ENCODE results near the gene KRTAP16-1. TPM values are rescaled to one million over a fixed set of nuclear protein-coding genes. Genes with fewer than 3 reads are reported as not detected.

KRTAP16-1 gene, protein sequence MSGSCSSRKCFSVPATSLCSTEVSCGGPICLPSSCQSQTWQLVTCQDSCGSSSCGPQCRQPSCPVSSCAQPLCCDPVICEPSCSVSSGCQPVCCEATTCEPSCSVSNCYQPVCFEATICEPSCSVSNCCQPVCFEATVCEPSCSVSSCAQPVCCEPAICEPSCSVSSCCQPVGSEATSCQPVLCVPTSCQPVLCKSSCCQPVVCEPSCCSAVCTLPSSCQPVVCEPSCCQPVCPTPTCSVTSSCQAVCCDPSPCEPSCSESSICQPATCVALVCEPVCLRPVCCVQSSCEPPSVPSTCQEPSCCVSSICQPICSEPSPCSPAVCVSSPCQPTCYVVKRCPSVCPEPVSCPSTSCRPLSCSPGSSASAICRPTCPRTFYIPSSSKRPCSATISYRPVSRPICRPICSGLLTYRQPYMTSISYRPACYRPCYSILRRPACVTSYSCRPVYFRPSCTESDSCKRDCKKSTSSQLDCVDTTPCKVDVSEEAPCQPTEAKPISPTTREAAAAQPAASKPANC
- total RNA-seq (ENCODE audit: low replicate concordance): not detected in 2 replicates

DNA sequence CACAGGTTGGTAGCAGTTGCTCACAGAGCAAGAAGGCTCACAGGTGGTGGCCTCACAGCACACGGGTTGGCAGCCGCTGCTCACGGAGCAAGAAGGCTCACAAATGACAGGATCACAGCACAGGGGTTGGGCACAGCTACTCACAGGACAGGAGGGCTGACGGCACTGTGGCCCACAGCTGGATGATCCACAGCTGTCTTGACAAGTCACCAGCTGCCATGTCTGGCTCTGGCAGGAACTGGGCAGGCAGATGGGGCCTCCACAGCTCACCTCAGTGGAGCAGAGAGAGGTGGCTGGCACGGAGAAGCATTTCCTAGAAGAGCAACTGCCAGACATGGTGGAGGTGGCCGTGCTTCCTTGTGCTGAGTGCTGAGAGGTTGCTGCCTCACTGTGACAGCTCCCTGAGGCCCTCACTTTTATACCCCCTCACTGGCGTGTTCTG is at the start of gene KRTAP16-1:
TSS of gene KRTAP16-1 (minus strand) at position 392 of the 442 bp plus-strand sequence. CDS start at position 336, 56 bp downstream.

DNA sequence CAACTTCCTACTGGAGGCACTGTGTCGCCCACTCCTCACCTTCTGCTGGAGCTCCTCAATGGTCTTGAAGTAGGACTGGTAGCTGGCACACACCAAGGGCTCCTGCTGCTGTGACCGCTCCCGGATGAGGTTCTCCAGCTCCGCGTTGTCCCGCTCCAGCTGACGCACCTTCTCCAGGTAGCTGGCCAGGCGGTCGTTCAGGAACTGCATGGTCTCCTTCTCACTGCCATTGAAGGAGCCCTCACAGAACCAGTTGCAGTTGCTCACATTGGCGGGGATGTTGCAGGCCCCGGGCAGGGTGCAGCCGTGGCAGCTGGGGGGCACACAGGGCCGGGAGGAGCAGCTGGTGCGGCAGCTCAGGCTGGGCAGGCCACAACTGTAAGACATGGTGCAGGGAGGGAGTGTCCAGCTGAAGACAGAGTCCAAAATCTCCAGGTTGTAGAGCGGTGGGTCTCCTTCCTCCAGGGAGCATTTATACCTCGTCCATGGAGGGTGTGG is 41.3 kb upstream of the KRTAP16-1 start, which contains the start of gene KRT33A:
TSS of gene KRT33A (minus strand) at position 448 of the 498 bp plus-strand sequence. CDS start at position 387, 61 bp downstream.

DNA sequence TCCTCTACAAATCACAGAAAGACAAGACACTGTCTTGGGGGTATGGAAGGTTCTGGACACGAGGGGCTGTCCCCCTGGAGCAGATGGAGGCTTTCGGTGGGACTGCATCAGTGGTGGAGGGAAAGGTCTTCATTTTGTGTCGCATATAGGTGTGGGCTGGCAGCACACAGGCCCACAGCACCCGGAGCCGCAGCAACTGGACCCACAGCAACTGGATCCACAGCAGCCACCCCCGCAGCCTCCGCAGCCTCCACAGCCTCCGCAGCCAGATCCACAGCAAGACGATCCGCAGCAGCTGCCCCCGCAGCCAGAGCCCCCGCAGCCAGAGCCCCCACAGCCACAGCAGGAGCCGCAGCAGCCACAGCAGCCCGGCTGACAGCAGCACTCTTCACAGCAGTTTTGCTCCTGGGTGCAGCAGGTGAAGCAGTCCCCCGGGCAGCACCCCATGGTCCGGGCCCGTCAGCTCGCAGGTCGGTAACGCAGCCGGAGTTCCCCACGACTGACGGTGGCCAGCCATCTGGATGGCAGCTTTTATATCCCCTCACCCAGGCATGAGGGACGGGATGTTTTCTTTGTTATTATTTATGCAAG is 6.2 kb upstream of the KRTAP16-1 start, which contains the start of gene KRTAP17-1:
TSS of gene KRTAP17-1 (minus strand) at position 507 of the 591 bp plus-strand sequence. CDS start at position 447, 60 bp downstream.

DNA sequence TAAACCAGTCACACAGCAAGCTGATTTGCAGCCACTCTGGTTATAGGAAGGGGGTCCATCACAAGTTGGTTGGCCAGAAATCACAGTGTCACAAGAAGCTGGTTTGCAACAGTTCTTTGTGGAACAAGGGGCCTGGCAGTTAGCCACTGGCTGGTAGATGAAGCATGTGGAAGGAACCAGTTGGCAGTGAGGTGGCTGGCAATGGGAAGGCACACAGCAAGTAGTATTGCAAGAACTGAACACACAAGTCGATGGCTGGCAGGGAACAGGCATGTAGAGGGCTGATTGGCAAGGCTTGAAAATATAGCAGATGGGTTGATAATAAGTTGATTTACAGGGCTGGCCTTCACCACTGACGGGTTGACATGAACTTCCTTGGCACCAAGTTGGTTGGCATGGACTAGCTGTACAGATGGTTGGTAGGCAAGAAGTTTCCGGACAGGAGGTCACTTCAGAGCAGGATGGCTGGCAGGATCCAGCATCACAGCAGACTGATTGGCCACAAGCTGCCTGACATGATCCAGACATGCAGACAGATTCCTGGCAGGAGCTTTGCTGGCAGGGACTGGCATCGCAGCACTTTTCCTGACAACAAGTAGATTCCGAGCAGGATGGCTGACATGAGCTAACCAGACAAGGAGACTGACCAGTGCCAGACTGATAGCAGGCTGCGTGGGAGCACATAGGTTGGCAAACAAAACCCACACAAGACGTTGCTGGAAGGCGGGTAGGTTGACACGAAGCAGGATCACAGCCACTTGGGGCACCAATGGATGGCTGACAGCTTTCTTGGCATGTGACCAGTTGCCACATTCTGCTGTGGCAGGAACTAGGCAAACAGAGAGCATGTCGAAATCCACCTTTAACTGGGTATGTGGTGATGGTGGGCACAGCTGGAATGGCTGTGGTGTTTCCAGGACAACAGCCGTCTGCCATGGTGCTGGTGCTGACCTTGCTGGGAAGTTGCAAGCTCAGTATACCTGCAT is 6.9 kb downstream of the KRTAP16-1 start, which contains the start of gene KRTAP29-1:
TSS of gene KRTAP29-1 (minus strand) at position 936 of the 986 bp plus-strand sequence. CDS start at position 936, 0 bp downstream.

DNA sequence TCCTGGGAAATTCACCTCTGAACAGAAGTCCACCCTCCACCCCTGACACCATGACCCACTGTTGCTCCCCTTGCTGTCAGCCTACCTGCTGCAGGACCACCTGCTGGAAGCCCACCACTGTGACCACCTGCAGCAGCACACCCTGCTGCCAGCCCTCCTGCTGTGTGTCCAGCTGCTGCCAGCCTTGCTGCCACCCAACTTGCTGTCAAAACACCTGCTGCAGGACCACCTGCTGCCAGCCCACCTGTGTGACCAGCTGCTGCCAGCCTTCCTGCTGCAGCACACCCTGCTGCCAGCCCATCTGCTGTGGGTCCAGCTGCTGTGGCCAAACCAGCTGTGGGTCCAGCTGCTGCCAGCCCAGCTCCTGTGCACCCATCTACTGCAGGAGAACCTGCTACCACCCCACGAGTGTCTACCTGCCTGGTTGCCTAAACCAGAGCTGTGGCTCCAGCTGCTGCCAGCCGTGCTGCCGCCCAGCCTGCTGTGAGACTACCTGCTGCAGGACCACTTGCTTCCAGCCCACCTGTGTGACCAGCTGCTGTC is 33.4 kb downstream of the KRTAP16-1 start, which contains the start of gene KRTAP9-7:
TSS of gene KRTAP9-7 (plus strand) at position 51 of the 543 bp plus-strand sequence. CDS start at position 51, 0 bp downstream.

DNA sequence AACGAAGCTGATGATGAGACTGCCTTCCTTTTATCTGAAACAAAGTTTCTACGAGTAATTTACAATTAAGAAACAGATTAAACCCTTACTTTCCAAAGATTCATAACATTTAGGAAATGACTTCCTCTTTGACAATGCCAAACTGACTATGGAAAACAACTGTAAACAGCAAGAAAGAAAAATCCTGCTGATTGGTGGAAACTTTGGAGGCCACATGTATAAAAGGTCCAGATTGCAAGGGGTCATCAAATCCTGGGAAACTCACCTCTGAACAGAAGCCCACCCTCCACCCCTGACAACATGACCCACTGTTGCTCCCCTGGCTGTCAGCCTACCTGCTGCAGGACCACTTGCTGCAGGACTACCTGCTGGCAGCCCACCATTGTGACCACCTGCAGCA is 44.0 kb downstream of the KRTAP16-1 start, which contains the start of gene KRTAP9-6:
TSS of gene KRTAP9-6 (plus strand) at position 301 of the 400 bp plus-strand sequence. CDS start at position 301, 0 bp downstream.

Other genes with a start within 250 kb of the KRTAP16-1 start
- gene KRTAP2-3, start 249.2 kb downstream of the KRTAP16-1 start, total RNA-seq (ENCODE audit: low replicate concordance): not detected in 2 replicates
- gene KRTAP2-4, start 243.4 kb downstream of the KRTAP16-1 start, total RNA-seq (ENCODE audit: low replicate concordance): not detected in 2 replicates
- not detected in 2 replicates for gene KRTAP4-7, start 225.2 kb downstream of the KRTAP16-1 start, total RNA-seq (ENCODE audit: low replicate concordance)
- not detected in 2 replicates for gene KRTAP4-8, start 211.2 kb downstream of the KRTAP16-1 start, total RNA-seq (ENCODE audit: low replicate concordance)
- gene KRTAP4-16, start 207.1 kb downstream of the KRTAP16-1 start, total RNA-seq (ENCODE audit: low replicate concordance): not detected in 2 replicates
- not detected in 2 replicates for gene KRTAP4-9, start 203.9 kb downstream of the KRTAP16-1 start, total RNA-seq (ENCODE audit: low replicate concordance)
- not detected in 2 replicates for gene KRTAP4-11, start 190.9 kb downstream of the KRTAP16-1 start, total RNA-seq (ENCODE audit: low replicate concordance)
- gene KRTAP4-12, start 185.1 kb downstream of the KRTAP16-1 start, total RNA-seq (ENCODE audit: low replicate concordance): not detected in 2 replicates
- not detected in 2 replicates for gene KRTAP4-6, start 168.8 kb downstream of the KRTAP16-1 start, total RNA-seq (ENCODE audit: low replicate concordance)
- not detected in 2 replicates for gene KRTAP4-5, start 159.5 kb downstream of the KRTAP16-1 start, total RNA-seq (ENCODE audit: low replicate concordance)
- gene KRTAP4-4, start 148.6 kb downstream of the KRTAP16-1 start, total RNA-seq (ENCODE audit: low replicate concordance): not detected in 2 replicates
- not detected in 2 replicates for gene KRTAP4-3, start 141.1 kb downstream of the KRTAP16-1 start, total RNA-seq (ENCODE audit: low replicate concordance)
- gene KRTAP4-2, start 131.1 kb downstream of the KRTAP16-1 start, total RNA-seq (ENCODE audit: low replicate concordance): not detected in 2 replicates
- not detected in 2 replicates for gene KRTAP4-1, start 124.4 kb downstream of the KRTAP16-1 start, total RNA-seq (ENCODE audit: low replicate concordance)
- gene KRTAP9-1, start 119.4 kb downstream of the KRTAP16-1 start, total RNA-seq (ENCODE audit: low replicate concordance): not detected in 2 replicates
- not detected in 2 replicates for gene KRTAP9-2, start 82.7 kb downstream of the KRTAP16-1 start, total RNA-seq (ENCODE audit: low replicate concordance)
- gene KRTAP9-3, start 76.9 kb downstream of the KRTAP16-1 start, total RNA-seq (ENCODE audit: low replicate concordance): not detected in 2 replicates
- not detected in 2 replicates for gene KRTAP9-8, start 71.3 kb downstream of the KRTAP16-1 start, total RNA-seq (ENCODE audit: low replicate concordance)
- not detected in 2 replicates for gene KRTAP9-4, start 59.6 kb downstream of the KRTAP16-1 start, total RNA-seq (ENCODE audit: low replicate concordance)
- gene KRTAP9-9, start 53.9 kb downstream of the KRTAP16-1 start, total RNA-seq (ENCODE audit: low replicate concordance): not detected in 2 replicates
- not detected in 2 replicates for gene KRTAP9-6, start 43.9 kb downstream of the KRTAP16-1 start, total RNA-seq (ENCODE audit: low replicate concordance)
- not detected in 2 replicates for gene KRTAP9-7, start 33.6 kb downstream of the KRTAP16-1 start, total RNA-seq (ENCODE audit: low replicate concordance)
- not detected in 2 replicates for gene KRTAP29-1, start 6.5 kb downstream of the KRTAP16-1 start, total RNA-seq (ENCODE audit: low replicate concordance)
- gene KRTAP17-1, start 6.4 kb upstream of the KRTAP16-1 start, total RNA-seq (ENCODE audit: low replicate concordance): not detected in 2 replicates
- gene KRT33A, start 41.5 kb upstream of the KRTAP16-1 start, total RNA-seq (ENCODE audit: low replicate concordance): not detected in 2 replicates
- not detected in 2 replicates for gene KRT33B, start 60.5 kb upstream of the KRTAP16-1 start, total RNA-seq (ENCODE audit: low replicate concordance)
- under 0.01 TPM in 1 of 2 replicates, not detected in the other for gene KRT34, start 73.0 kb upstream of the KRTAP16-1 start, total RNA-seq (ENCODE audit: low replicate concordance)
- not detected in 2 replicates for gene KRT31, start 88.3 kb upstream of the KRTAP16-1 start, total RNA-seq (ENCODE audit: low replicate concordance)
- not detected in 2 replicates for gene KRT37, start 115.3 kb upstream of the KRTAP16-1 start, total RNA-seq (ENCODE audit: low replicate concordance)
- under 0.01 TPM in 1 of 2 replicates, not detected in the other for gene KRT38, start 131.7 kb upstream of the KRTAP16-1 start, total RNA-seq (ENCODE audit: low replicate concordance)
- not detected in 2 replicates for gene KRT32, start 158.1 kb upstream of the KRTAP16-1 start, total RNA-seq (ENCODE audit: low replicate concordance)
- gene KRT35, start 171.8 kb upstream of the KRTAP16-1 start, total RNA-seq (ENCODE audit: low replicate concordance): not detected in 2 replicates
- gene KRT36, start 180.6 kb upstream of the KRTAP16-1 start, total RNA-seq (ENCODE audit: low replicate concordance): 0.08 and 0.12 TPM in 2 replicates
- not detected in 2 replicates for gene KRT13, start 196.3 kb upstream of the KRTAP16-1 start, total RNA-seq (ENCODE audit: low replicate concordance)
- gene KRT15, start 209.6 kb upstream of the KRTAP16-1 start, total RNA-seq (ENCODE audit: low replicate concordance): 0.35 and 0.90 TPM in 2 replicates
- gene KRT19, start 219.0 kb upstream of the KRTAP16-1 start, total RNA-seq (ENCODE audit: low replicate concordance): 8.8 and 47.4 TPM in 2 replicates